Uterus (tissue), 4 donors: ENCODE results near the gene DEAF1. TPM values are rescaled to one million over a fixed set of nuclear protein-coding genes. Genes with fewer than 3 reads are reported as not detected.

ENCODE experiments used
- DNase-seq, 2 donors: peaks; one replicate each; pipeline ENCODE4 v3.0.0-alpha.2; 2019 to 2020
- H3K27ac ChIP-seq, 2 donors: fragments of 200-600 bp; sonication (generic); 1 replicate in 1 of 2; 2 replicates in 1 of 2; pipeline ENCODE4 v1.5.1; 2016 to 2018
- H3K27me3 ChIP-seq, 2 donors: fragments of 200-600 bp; sonication (generic); one replicate each; pipeline ENCODE4 v1.5.1; 2018 to 2019; ENCODE audit warnings: control low read depth in 1 of 2
- H3K36me3 ChIP-seq, 2 donors: fragments of 200-600 bp; sonication (generic); one replicate each; pipeline ENCODE4 v1.5.1; 2019; ENCODE audit warnings: control low read depth in 1 of 2
- H3K4me1 ChIP-seq, 2 donors: fragments of 200-600 bp; sonication (generic); one replicate each; pipeline ENCODE4 v1.5.1; 2018 to 2019; ENCODE audit warnings: control low read depth in 1 of 2
- H3K4me3 ChIP-seq, 2 donors: fragments of 200-600 bp; sonication (generic); 1 replicate in 1 of 2; 2 replicates in 1 of 2; pipeline ENCODE4 v1.5.1; 2018 to 2019; ENCODE audit warnings: mild to moderate bottlenecking in 1 of 2
- H3K9me3 ChIP-seq, 2 donors: fragments of 200-600 bp; sonication (generic); one replicate each; pipeline ENCODE4 v1.5.1; 2019; ENCODE audit warnings: control low read depth in 1 of 2
- POLR2A ChIP-seq, 2 donors: fragments of 450-650 bp; IDR thresholded peaks; one replicate each; pipeline ENCODE4 v1.6.1; 2016; ENCODE audit warnings: antibody characterized with exemption in 2 of 2, mild to moderate bottlenecking in 1 of 2, moderate library complexity in 1 of 2
- intact Hi-C: fragments of 100-400 bp; cut with DNase I; formaldehyde crosslinking; loops from one replicate; pipeline ENCODE4 v1.15.1; 2023; ENCODE audit warnings: low total_unique reads
- total RNA-seq, 4 donors: library from RNA; depleted of rRNA in 3 of 4; stranded (reverse); fragments of >200 nt in 3 of 4; gene quantifications; one replicate each; pipeline versions ENCODE4 v1.1.0 to v1.2.4, GENCODE V29; 2014 to 2023
- TF ChIP-seq, protein P1 (sequence below), 4 experiments: fragments of 200-600 bp in 2 of 4; fragments of 450-650 bp in 2 of 4; sonication (generic) in 2 of 4; IDR thresholded peaks; one replicate each; pipeline ENCODE4 v1.5.1; 2016 to 2019; ENCODE audit warnings: antibody characterized with exemption in 4 of 4, mild to moderate bottlenecking in 2 of 4, moderate library complexity in 1 of 4
- donor health status: DM: yes; HTN: yes; CAD: no.

The DEAF1 gene
- total RNA-seq, 4 donors from 2014 or later, result 7.9 to 45.6 (median 20.4) TPM

- no peak for TF ChIP-seq POLR2A (IDR thresholded peaks at IDR 0.05)
- TF ChIP-seq, protein P1, sequence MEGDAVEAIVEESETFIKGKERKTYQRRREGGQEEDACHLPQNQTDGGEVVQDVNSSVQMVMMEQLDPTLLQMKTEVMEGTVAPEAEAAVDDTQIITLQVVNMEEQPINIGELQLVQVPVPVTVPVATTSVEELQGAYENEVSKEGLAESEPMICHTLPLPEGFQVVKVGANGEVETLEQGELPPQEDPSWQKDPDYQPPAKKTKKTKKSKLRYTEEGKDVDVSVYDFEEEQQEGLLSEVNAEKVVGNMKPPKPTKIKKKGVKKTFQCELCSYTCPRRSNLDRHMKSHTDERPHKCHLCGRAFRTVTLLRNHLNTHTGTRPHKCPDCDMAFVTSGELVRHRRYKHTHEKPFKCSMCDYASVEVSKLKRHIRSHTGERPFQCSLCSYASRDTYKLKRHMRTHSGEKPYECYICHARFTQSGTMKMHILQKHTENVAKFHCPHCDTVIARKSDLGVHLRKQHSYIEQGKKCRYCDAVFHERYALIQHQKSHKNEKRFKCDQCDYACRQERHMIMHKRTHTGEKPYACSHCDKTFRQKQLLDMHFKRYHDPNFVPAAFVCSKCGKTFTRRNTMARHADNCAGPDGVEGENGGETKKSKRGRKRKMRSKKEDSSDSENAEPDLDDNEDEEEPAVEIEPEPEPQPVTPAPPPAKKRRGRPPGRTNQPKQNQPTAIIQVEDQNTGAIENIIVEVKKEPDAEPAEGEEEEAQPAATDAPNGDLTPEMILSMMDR (IDR thresholded peaks at IDR 0.05), result peak; percentile 39 to 69 (median 50)
- H3K36me3 ChIP-seq, result no peaks in the 10 kb centered on the region
- H3K4me3 ChIP-seq, result no peak overlapping the region
- peaks cover 0 to 8% of the 10 kb centered on the region in 2 donors for H3K27me3 ChIP-seq
- intact Hi-C loops, result loop anchor here (5.0 kb wide), 2 partner anchors 61 to 166 kb away; no protein-coding TSS in a partner anchor
- no peaks in the 10 kb centered on the region for H3K9me3 ChIP-seq
- peaks cover 0 to 7% of the 10 kb centered on the region in 2 donors for H3K4me1 ChIP-seq
- DNase-seq, result no peak
- no peak overlapping the region for H3K27ac ChIP-seq
Observed at GRCh38 chr11:723120-723883, 28.3 kb upstream of the DEAF1 start.

DNA sequence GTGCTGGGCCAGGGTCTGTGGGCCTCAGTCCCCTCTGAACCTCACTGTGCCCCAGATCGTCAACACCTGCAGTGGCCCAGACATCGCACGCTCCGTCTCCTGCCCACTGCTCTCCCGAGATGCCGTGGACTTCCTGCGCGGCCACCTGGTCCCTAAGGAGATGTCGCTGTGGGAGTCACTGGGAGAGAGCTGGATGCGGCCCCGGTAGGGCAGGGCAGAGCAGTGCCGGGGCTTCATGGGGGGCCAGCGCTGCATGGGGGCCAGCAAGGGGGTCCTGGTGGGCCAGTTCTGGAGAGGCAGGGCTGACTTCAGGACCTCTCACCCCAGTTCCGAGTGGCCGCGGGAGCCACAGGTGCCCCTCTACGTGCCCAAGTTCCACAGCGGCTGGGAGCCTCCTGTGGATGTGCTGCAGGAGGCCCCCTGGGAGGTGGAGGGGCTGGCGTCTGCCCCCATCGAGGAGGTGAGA is 27.4 kb upstream of the DEAF1 start:
- intact Hi-C loops, result loop anchor here (5.0 kb wide), 2 partner anchors 60 to 165 kb away; no protein-coding TSS in a partner anchor
- no peaks in the 10 kb centered on the region for H3K4me1 ChIP-seq

GRCh38 chr11:721741-722345 is 26.8 kb upstream of the DEAF1 start:
- no peak for DNase-seq
- Histone ChIP-seq H3K4me1 (no peaks in the 10 kb centered on the region), H3K27me3 (peaks cover 0 to 8% of the 10 kb centered on the region in 2 donors), H3K27ac (no peak overlapping the region), H3K9me3 (no peaks in the 10 kb centered on the region), H3K36me3 (no peaks in the 10 kb centered on the region), H3K4me3 (no peak overlapping the region)
- intact Hi-C loops, result loop anchor here (5.0 kb wide), 2 partner anchors 60 to 165 kb away; no protein-coding TSS in a partner anchor
- no peak for TF ChIP-seq POLR2A (IDR thresholded peaks at IDR 0.05)
- TF ChIP-seq, protein P1 (IDR thresholded peaks at IDR 0.05), result no peak

More for the DNA sequence above, 27.4 kb upstream of the DEAF1 start:
- no peaks in the 10 kb centered on the region for H3K36me3 ChIP-seq
- no peaks in the 10 kb centered on the region for H3K9me3 ChIP-seq
- TF ChIP-seq POLR2A (IDR thresholded peaks at IDR 0.05), result no peak
- TF ChIP-seq, protein P1 (IDR thresholded peaks at IDR 0.05), result no peak
- H3K27ac ChIP-seq, result no peak overlapping the region
- H3K27me3 ChIP-seq, result peaks cover 0 to 8% of the 10 kb centered on the region in 2 donors
- DNase-seq, result no peak
- no peak overlapping the region for H3K4me3 ChIP-seq

- Histone ChIP-seq H3K36me3 (no peaks in the 10 kb centered on the region), H3K27ac (no peak overlapping the region), H3K9me3 (no peaks in the 10 kb centered on the region), H3K27me3 (peaks cover 0 to 8% of the 10 kb centered on the region in 2 donors), H3K4me1 (no peaks in the 10 kb centered on the region), H3K4me3 (no peak overlapping the region)
- DNase-seq, result no peak
- intact Hi-C loops, result loop anchor here (5.0 kb wide), 2 partner anchors 59 to 164 kb away; no protein-coding TSS in a partner anchor
- TF ChIP-seq, protein P1 (IDR thresholded peaks at IDR 0.05), result no peak
Observed at GRCh38 chr11:721247-721740, 26.3 kb upstream of the DEAF1 start.
